Lower lobe of right lung (tissue), 2 donors: ENCODE results near the gene FAM136A. TPM values are rescaled to one million over a fixed set of nuclear protein-coding genes. Genes with fewer than 3 reads are reported as not detected.
"Not testable (repeated sequence)": the region's sequence is repeated elsewhere in the genome, so short reads cannot be mapped to it uniquely, and the experiment has no call there.

ENCODE experiments used
- ATAC-seq, 2 donors: fragments of 200-7000 bp; cut with Tn5 transposase; one replicate each; pipeline ENCODE4 v1.9.1; 2020 to 2022; ENCODE audit warnings: mild to moderate bottlenecking in 2 of 2, moderate library complexity in 2 of 2
- DNase-seq: peaks from one replicate; pipeline ENCODE4 v3.0.0-alpha.2; 2020
- H3K27ac ChIP-seq: fragments of 200-600 bp; one replicate; pipeline ENCODE4 v1.8.0; 2022
- H3K27me3 ChIP-seq: fragments of 200-600 bp; one replicate; pipeline ENCODE4 v1.8.0; 2022; ENCODE audit warnings: low read depth
- H3K36me3 ChIP-seq: fragments of 200-600 bp; one replicate; pipeline ENCODE4 v1.8.0; 2022; ENCODE audit warnings: mild to moderate bottlenecking
- H3K4me1 ChIP-seq: fragments of 200-600 bp; one replicate; pipeline ENCODE4 v1.8.0; 2022
- H3K4me3 ChIP-seq: fragments of 200-600 bp; one replicate; pipeline ENCODE4 v1.8.0; 2022; ENCODE audit warnings: mild to moderate bottlenecking
- H3K9me3 ChIP-seq: fragments of 200-600 bp; one replicate; pipeline ENCODE4 v1.8.0; 2022
- intact Hi-C: fragments of 100-400 bp; cut with DNase I; formaldehyde crosslinking; loops from one replicate; pipeline ENCODE4 v1.11.0; 2022
- total RNA-seq: library from RNA; stranded (reverse); fragmentation: NEBNext Ultra II Directional; extraction: Animal tissue kit (Norgen Biotek cat#: 25700); gene quantifications from one replicate; pipeline ENCODE4 v1.2.1, GENCODE V29; 2021
- TF ChIP-seq, protein P1 (sequence below): fragments of 200-600 bp; IDR thresholded peaks from one replicate; pipeline ENCODE4 v1.8.0; 2022; ENCODE audit warnings: antibody characterized with exemption, mild to moderate bottlenecking
- donor health status: DM: no; HTN: yes; CAD: no; lungs with severe emphysema.

Gene FAM136A
- total RNA-seq, 1 donor from 2014 or later, result 19.5 TPM

DNA sequence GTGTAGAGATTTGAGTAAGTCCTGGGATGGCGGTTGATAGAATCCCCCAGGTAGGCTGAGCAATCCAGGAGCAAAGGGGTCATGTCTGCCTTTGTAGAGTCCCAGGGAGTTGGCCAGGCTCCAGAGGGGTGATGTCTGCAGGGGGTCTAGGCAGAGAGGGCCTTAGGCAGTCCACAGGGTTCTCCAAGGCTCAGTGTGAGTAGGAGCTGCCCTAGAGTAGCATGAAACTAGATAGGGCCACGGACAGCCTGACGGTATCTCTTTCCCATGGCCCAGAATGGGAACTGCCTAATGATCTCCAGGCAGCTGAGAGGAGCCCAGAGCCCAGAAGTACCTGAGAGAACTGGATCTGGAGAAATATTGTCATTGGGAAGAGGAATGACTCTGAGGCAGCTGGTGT, 9.0 kb upstream of the FAM136A start:
- Histone ChIP-seq H3K36me3 (no peaks in the 10 kb centered on the region), H3K27me3 (no peaks in the 10 kb centered on the region), H3K9me3 (no peaks in the 10 kb centered on the region), H3K4me3 (no peak overlapping the region), H3K4me1 (no peaks in the 10 kb centered on the region), H3K27ac (no peak overlapping the region)
- TF ChIP-seq, protein P1, sequence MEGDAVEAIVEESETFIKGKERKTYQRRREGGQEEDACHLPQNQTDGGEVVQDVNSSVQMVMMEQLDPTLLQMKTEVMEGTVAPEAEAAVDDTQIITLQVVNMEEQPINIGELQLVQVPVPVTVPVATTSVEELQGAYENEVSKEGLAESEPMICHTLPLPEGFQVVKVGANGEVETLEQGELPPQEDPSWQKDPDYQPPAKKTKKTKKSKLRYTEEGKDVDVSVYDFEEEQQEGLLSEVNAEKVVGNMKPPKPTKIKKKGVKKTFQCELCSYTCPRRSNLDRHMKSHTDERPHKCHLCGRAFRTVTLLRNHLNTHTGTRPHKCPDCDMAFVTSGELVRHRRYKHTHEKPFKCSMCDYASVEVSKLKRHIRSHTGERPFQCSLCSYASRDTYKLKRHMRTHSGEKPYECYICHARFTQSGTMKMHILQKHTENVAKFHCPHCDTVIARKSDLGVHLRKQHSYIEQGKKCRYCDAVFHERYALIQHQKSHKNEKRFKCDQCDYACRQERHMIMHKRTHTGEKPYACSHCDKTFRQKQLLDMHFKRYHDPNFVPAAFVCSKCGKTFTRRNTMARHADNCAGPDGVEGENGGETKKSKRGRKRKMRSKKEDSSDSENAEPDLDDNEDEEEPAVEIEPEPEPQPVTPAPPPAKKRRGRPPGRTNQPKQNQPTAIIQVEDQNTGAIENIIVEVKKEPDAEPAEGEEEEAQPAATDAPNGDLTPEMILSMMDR, result no peak
- DNase-seq (no peak), ATAC-seq (peak in 1 of 2 donors; percentile 23)
- intact Hi-C loops, result no loop called here

DNA sequence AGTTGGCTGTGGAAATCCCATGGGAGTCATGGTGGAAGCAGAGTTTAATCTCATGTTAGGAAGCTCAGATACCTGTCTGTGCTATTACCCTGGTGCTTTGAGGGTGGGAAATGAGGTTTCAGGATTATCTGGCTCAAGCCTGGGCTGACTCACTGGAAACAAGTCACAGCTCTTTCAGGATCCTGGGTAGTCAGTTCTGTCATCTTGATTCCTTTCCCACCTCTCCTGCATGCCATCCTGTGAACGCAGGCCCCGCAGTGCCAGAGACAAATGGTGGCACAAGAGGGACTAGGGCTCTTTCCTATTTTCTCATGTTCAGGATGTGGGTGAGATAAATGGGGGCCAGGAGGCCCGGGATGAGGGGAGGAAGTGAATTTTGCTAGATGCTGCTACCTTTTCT, 3.7 kb upstream of the FAM136A start:
- H3K27ac ChIP-seq, result no peak overlapping the region
- peaks cover 16% of the 10 kb centered on the region for H3K4me1 ChIP-seq
- H3K27me3 ChIP-seq, result no peaks in the 10 kb centered on the region
- intact Hi-C loops, result loop anchor here (10.0 kb wide), 1 partner anchor 309 kb away; no protein-coding TSS in a partner anchor
- TF ChIP-seq, protein P1, result no peak
- H3K4me3 ChIP-seq, result no peak overlapping the region
- ATAC-seq (no peak), DNase-seq (no peak)
- no peaks in the 10 kb centered on the region for H3K9me3 ChIP-seq
- no peaks in the 10 kb centered on the region for H3K36me3 ChIP-seq

DNA sequence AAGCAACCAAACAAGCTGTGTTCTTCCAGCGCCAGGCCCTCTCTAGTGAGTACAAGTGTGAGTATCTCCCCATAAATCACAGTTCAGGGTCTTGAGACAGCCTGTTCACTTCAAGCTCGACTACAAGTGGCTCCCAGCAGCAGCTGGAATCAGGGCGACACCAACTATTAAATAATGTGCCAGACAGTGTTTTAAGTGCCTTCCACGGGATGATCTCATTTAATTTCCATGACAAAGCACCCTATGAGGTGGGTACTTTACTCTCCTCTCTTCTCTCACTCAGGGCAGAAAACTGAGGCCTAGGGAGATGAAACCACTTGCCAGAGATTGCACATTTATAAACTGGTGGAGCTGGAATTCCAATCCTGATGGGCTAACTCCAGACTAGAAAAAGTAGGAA, 2.6 kb upstream of the FAM136A start:
- Histone ChIP-seq H3K27ac (peak overlapping the region; percentile 39), H3K4me3 (no peak overlapping the region), H3K36me3 (peaks cover 9% of the 10 kb centered on the region), H3K27me3 (no peaks in the 10 kb centered on the region), H3K9me3 (no peaks in the 10 kb centered on the region), H3K4me1 (peaks cover 18% of the 10 kb centered on the region)
- intact Hi-C loops, result loop anchor here (10.0 kb wide), 1 partner anchor 310 kb away; no protein-coding TSS in a partner anchor
- ATAC-seq (peak in 1 of 2 donors; percentile 20), DNase-seq (no peak)
- TF ChIP-seq, protein P1, result no peak

DNA sequence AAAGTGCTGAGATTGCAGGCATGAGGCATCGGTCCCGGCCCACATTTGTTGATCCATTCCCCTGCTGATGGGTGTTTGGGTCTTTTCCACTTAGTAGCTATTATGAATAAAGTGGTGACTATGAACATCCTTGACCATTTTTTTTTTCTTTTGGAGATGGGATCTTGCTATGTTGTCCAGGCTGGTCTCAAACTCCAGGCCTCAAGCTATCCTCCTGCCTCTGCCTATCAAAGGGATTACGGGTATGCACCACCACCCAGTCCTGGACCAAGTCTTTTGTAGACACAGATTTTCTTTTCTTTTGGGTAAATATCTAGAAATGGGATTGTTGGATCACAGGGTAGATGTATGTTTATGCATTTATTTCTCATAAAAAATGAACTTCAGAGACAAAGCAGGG, 1.3 kb upstream of the FAM136A start:
- DNase-seq (no peak), ATAC-seq (no peak)
- H3K4me3 ChIP-seq, result no peak overlapping the region
- peaks cover 22% of the 10 kb centered on the region for H3K36me3 ChIP-seq
- no peak overlapping the region for H3K27ac ChIP-seq
- TF ChIP-seq, protein P1, result no peak
- intact Hi-C loops, result loop anchor here (10.0 kb wide), 1 partner anchor 312 kb away; no protein-coding TSS in a partner anchor
- H3K9me3 ChIP-seq, result no peaks in the 10 kb centered on the region
- no peaks in the 10 kb centered on the region for H3K27me3 ChIP-seq
- peaks cover 18% of the 10 kb centered on the region for H3K4me1 ChIP-seq

DNA sequence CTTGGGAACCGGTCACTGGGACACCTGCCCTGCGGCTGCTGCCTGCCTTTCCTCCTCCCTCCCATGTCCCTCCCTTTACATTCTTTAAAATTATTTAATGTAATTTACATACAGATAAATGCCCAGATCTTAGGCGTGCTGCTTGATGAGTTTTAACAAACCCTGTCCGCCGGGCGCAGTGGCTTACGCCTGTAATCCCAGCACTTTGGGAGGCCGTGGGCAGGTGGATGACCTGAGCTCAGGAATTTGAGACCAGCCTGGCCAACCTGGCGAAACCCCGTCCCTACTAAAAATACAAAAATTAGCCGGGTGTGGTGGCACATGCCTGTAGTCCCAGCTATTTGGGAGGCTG, 304 bp upstream of the FAM136A start:
- not testable (repeated sequence) for DNase-seq, H3K27ac ChIP-seq, ATAC-seq, H3K9me3 ChIP-seq, H3K27me3 ChIP-seq
- peaks cover 18% of the 10 kb centered on the region for H3K4me1 ChIP-seq
- intact Hi-C loops, result loop anchor here (10.0 kb wide), 1 partner anchor 313 kb away; no protein-coding TSS in a partner anchor
- H3K4me3 ChIP-seq, result peak overlapping the region; percentile 100
- peaks cover 30% of the 10 kb centered on the region for H3K36me3 ChIP-seq

DNA sequence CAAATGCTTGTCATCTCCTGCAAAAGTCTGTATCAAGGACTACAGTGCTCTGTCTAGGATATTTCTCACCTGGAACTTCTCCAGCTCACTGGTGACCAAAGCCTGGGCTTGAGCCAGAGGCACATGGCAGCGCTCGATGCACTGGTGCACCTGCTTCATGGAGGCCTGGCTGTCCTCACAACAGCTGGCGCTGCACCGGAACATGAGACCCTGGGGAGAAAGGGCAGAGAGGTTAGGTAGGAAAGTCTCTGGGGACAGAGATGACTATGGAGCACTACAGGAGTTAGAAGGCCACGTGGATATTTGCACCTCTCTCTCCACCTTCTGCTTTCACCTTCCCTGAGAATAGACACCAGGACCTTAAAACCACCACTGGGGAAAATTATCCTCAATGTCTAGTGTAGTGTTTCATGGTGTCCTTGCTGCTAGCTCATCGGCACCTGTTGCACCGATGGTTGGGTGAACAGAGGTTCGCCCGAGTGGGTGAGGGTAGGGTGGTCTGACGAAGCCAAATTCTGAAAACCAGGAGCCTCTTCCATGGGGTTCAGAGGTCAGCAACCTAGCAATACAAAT, 1.0 kb downstream of the FAM136A start:
- DNase-seq, result no peak
- intact Hi-C loops, result loop anchor here (10.0 kb wide), 1 partner anchor 314 kb away; no protein-coding TSS in a partner anchor
- Histone ChIP-seq H3K4me1 (peaks cover 18% of the 10 kb centered on the region), H3K36me3 (peaks cover 41% of the 10 kb centered on the region), H3K9me3 (no peaks in the 10 kb centered on the region), H3K27me3 (no peaks in the 10 kb centered on the region), H3K27ac (peak overlapping the region; percentile 91), H3K4me3 (peak overlapping the region; percentile 100)
- no peak for ATAC-seq
- TF ChIP-seq, protein P1, result no peak

DNA sequence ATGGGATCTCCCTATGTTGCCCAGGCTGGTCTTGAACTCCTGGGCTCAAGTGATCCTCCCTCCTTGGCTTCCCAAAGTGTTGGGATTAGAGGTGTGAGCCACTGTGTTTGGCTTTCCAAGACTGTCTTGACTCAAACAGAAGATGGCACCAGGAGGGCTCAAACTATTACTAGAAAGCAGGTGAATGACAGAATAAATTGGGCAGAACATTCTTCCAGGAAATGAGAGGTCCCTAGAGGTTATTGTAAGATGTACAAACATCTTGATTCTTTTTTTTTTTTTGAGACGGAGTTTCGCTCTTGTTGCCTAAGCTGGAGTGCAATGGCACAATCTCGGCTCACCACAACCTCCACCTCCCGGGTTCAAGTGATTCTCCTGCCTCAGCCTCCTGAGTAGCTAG, 4.0 kb downstream of the FAM136A start:
- H3K9me3 ChIP-seq, intact Hi-C loops, H3K27ac ChIP-seq, H3K4me3 ChIP-seq, ATAC-seq, DNase-seq, H3K27me3 ChIP-seq: not testable (repeated sequence)
- Histone ChIP-seq H3K36me3 (peaks cover 41% of the 10 kb centered on the region), H3K4me1 (peaks cover 16% of the 10 kb centered on the region)
